GM12873 (cell line): ENCODE results near the gene TRIM68.

Experiments
- TF ChIP-seq, protein P1 (sequence below): IDR thresholded peaks from 2 replicates; pipeline ENCODE4 v1.5.1; 2012; ENCODE audit warnings: low read depth, mild to moderate bottlenecking, moderate library complexity, low read length, control low read depth; ENCODE audit not compliant: insufficient read depth; ENCODE audit errors: missing control alignments

Gene TRIM68

DNA sequence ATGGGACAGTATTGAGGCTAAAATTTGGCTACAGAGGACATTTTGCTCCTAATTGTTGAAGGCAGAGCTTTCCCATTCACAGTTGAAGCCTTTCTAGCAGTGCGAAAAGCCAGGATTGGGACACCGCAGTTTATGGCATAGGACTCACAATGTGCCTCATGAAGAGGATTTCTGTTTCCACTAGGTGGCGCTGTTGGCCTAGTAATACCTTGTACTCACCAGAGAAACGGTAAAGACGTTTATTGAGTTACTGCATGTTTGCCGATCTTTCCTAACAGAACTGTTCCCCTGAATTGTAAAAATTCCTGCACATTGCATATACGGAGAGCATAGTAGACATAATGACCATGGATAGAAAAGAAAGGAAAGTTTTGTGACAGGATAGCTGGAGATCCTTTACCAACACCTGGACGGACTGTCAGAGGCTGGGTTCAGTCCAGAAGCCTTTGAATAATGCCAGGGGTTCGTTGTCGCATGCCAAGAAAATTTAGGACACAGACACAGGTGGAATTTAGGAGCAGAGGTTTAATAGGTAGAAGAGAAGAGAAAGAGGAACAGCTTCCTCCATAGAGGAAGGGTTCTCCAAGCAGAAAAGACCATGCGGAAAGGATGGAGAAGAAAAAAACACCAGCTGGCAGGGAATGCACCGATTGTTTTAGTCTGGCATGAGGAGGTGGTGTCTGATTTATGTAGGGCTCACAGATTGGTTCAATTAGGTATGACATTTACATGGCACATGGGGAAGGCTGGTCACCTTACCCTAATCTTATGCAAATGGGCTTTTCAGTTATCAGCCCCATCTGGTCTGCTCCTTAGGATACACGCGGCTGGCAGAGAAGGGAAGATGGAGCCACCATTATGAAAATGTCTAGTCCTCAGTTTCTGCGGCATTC is 18.4 kb upstream of the TRIM68 start:
- TF ChIP-seq, protein P1, sequence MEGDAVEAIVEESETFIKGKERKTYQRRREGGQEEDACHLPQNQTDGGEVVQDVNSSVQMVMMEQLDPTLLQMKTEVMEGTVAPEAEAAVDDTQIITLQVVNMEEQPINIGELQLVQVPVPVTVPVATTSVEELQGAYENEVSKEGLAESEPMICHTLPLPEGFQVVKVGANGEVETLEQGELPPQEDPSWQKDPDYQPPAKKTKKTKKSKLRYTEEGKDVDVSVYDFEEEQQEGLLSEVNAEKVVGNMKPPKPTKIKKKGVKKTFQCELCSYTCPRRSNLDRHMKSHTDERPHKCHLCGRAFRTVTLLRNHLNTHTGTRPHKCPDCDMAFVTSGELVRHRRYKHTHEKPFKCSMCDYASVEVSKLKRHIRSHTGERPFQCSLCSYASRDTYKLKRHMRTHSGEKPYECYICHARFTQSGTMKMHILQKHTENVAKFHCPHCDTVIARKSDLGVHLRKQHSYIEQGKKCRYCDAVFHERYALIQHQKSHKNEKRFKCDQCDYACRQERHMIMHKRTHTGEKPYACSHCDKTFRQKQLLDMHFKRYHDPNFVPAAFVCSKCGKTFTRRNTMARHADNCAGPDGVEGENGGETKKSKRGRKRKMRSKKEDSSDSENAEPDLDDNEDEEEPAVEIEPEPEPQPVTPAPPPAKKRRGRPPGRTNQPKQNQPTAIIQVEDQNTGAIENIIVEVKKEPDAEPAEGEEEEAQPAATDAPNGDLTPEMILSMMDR = peak; percentile 78

DNA sequence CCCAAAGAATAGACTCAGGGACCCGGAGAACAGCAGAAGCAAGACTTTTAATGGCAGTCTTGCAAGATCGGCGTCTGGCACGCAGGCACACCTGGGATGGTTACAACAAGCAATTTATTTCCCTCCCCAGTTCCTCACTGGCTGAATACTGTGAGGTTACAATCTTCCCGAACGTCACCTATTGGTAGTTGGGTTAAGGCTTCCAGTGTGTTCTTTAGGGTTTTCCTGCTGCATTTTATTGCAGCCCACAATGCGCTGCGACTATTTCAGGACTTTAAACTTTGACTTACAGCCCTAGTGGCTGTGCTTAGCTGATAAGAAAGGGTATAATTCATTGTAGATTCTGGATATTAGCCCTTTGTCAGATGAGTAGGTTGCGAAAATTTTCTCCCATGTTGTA is 11.5 kb upstream of the TRIM68 start:
- TF ChIP-seq, protein P1 = no peak

DNA sequence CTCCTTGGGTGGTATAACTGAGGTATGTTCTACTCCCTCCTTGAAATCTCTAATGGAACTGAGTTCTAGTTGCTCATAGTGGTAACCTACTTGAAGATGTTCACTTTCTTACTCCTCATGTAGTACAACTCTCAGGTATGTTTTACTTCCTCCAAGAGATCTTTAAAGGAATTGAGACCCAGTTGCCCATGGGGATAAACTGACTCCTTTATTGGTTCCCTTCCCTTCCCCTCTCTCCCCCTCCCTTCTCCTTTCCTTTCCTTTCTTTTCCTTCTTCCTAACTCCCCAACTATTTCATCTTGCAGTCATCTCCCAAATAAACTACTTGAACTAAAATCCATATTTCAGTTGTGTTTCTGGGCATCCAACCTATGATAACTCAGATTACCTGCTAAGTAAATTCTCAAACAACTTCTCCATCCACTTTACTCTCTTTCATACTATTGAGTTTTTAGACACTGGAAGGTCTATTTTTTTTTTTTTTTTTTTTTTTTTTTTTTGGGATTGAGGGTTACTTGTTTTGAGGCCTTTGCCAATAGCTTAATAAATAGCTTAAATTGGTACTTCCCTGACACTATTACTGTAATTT is 7.9 kb upstream of the TRIM68 start:
- TF ChIP-seq, protein P1 = no peak

DNA sequence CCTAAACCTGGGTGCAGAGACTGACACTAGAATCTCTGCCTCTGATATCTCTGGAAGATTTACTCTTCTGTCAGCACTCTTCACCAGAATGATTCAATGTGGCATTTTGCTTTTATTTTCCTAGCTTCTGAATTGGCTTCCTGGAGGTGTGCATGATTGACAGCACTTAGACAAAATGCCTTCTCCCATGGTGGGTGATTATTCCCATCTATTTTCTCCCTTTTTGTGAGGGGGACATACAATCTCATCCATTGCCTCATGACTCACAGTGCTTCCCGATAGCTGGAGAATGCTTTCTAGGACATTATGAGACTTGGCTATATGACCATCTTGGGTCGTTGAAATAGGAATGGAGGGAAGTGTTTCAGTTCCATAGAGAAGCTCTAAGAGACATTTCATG is 4.0 kb upstream of the TRIM68 start:
- TF ChIP-seq, protein P1 = no peak

DNA sequence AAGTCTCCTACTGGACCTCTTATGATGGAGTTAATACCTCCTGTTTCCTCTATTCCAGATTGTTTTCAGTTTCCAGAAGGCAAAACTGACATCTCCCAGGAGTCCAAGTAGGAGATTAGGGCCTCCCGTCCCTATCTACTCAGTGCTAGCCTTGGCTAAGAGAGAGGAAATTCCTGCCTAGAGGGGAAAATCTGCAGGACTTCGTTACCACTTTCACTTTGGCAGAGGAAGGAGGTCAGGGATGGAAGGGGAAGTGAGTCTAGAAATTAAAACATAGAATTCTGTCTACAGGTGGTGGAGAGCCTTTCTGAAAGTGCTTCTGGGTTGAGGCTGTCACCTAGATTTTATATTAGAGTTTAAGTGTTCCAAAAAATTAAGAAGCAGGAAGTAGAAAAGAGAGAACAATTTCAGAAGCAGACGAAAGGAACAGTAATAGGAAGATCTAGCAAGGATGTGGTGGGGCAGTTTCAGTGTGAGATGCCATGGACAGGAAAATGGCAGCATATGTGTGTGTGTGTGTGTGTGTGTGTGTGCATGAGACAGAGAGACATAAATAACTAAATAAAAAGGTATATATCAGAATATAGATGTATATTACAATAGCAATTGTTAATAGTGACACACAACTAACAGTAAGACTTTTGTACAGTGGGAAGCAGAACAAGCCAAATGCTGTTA is 2.4 kb upstream of the TRIM68 start:
- TF ChIP-seq, protein P1 = no peak

DNA sequence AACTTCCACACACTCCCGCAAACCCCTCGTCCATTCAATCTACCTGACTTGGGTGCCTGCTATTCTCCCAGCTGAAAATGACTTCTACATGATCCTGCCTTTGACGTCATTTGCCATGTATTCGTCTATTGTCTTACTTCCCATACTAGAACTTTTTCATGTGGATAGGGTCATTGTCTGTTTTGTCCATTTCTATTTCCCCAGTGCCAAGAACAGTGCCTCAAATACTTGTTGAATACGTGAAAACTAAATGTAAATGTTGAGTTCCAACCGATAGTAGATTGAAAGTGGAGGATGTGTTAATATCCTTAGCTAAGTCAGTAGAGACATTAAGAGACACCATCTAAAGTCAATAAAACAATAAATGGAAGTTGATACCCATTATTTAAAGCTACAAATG is 935 bp downstream of the TRIM68 start:
- TF ChIP-seq, protein P1 = no peak

DNA sequence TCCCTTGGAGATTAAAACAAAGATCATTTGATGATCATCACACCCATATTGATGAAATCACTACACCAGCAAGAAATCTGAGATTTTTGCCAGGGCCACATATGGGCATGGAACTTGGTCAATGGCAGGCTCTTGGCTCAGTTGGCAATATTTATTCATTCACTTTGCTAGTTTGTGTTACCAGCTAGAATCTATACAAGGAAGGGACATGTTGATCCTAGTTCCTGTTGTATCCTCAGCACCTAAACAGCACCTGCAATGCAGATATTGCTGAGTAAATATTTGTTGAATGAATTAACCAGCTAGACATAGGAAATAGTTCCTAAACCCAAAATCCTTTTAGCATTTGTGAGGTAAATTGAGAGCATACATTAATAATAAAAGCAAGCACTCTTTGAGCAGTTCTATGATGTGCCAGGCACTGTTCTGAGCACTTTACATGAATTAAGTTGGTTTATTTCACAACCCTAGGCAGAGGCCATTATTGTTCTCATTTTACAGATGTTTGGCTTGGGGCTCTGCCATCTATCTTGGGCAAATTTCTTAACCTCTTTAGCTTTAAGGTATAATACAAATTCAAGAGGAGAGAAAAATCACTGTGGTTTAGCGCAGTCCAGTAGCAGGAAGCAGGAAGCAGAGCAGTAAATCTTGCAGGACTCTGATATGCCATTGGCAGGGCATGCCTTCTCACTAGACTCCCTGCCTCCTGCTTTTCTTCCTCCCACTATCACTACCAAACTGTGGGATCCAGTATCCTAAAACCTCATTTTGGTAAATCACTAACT is 1.6 kb downstream of the TRIM68 start:
- TF ChIP-seq, protein P1 = no peak
